Osteoblast (primary cell): Measurements from ENCODE around the gene PYGO1. TPM values are rescaled to one million over a fixed set of nuclear protein-coding genes. Genes with fewer than 3 reads are reported as not detected.

Experiments used
- DNase-seq: peaks from one replicate; pipeline ENCODE4 v3.0.0; 2011; ENCODE audit warnings: low spot score, mixed read lengths; ENCODE audit not compliant: insufficient read length; ENCODE audit errors: missing footprints
- H2AFZ ChIP-seq: 2 replicates; pipeline ENCODE4 v1.6.0; 2011; ENCODE audit warnings: mild to moderate bottlenecking, low read length
- H3K27ac ChIP-seq: 2 replicates; pipeline ENCODE4 v1.5.1; 2011; ENCODE audit warnings: mild to moderate bottlenecking, low read depth, low read length, moderate library complexity
- H3K27me3 ChIP-seq: 2 replicates; pipeline ENCODE4 v1.6.0; 2012; ENCODE audit warnings: mild to moderate bottlenecking, control low read depth, inconsistent platforms, low read length, moderate library complexity; ENCODE audit not compliant: insufficient read depth
- H3K36me3 ChIP-seq: 2 replicates; pipeline ENCODE4 v1.5.1; 2011; ENCODE audit warnings: mild to moderate bottlenecking, low read length, control low read depth, moderate library complexity; ENCODE audit not compliant: insufficient read depth
- H3K4me1 ChIP-seq: 2 replicates; pipeline ENCODE4 v1.5.1; 2011; ENCODE audit warnings: mild to moderate bottlenecking, low read length, control low read depth, moderate library complexity; ENCODE audit not compliant: insufficient read depth
- H3K4me2 ChIP-seq: 2 replicates; pipeline ENCODE4 v1.6.0; 2011; ENCODE audit warnings: mild to moderate bottlenecking, low read length; ENCODE audit not compliant: insufficient read depth
- H3K4me3 ChIP-seq: fragments of 200-600 bp; sonication (generic); 3 replicates; pipeline ENCODE4 v1.5.1; 2012; ENCODE audit warnings: mild to moderate bottlenecking, low read length, inconsistent platforms; ENCODE audit not compliant: insufficient read depth
- H3K79me2 ChIP-seq: 2 replicates; pipeline ENCODE4 v1.6.0; 2012; ENCODE audit warnings: mild to moderate bottlenecking, low read length, control low read depth, inconsistent platforms; ENCODE audit not compliant: insufficient read depth
- H3K9me3 ChIP-seq: 2 replicates; pipeline ENCODE4 v1.5.1; 2011; ENCODE audit warnings: low read depth, low read length, control low read depth
- H4K20me1 ChIP-seq: 2 replicates; pipeline ENCODE4 v1.6.0; 2012; ENCODE audit warnings: mild to moderate bottlenecking, low read length, control low read depth; ENCODE audit not compliant: insufficient read depth
- total RNA-seq: library from RNA; depleted of rRNA; stranded (reverse); fragments of >200 nt; gene quantifications from 2 replicates; pipeline ENCODE4 v1.2.3, GENCODE V29; 2012
- TF ChIP-seq, protein P1 (sequence below): IDR thresholded peaks from 2 replicates; pipeline ENCODE4 v1.5.1; 2011; ENCODE audit warnings: mild to moderate bottlenecking, low read depth, low read length, moderate library complexity; ENCODE audit errors: extremely low read depth

PYGO1 gene
- total RNA-seq, 1 donor = 15.6 TPM

DNA sequence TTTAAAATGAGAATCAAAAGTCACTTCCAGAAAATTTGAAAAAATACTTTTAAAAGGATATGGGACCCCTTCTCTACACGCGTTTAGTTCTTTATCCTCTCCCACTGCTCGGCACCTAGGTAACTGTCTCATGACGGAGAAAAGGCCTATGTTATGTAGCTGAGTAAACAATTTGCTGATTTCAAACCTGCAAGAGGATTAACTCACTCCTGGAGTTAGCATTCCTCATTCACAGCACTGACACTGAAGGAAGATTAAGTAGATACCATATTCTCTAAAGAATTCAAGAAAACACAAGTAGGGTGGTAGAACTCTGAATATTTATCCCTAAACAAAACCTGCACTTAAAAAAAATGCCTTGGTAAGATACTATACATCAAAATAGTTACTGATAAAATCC is 30.2 kb upstream of the PYGO1 start:
- no peak overlapping the region for H3K4me2 ChIP-seq
- no peaks in the 10 kb centered on the region for H3K79me2 ChIP-seq
- H2AFZ ChIP-seq = no peak overlapping the region
- no peaks in the 10 kb centered on the region for H3K36me3 ChIP-seq
- H4K20me1 ChIP-seq = no peaks in the 10 kb centered on the region
- no peak overlapping the region for H3K4me3 ChIP-seq
- no peaks in the 10 kb centered on the region for H3K4me1 ChIP-seq
- TF ChIP-seq, protein P1, sequence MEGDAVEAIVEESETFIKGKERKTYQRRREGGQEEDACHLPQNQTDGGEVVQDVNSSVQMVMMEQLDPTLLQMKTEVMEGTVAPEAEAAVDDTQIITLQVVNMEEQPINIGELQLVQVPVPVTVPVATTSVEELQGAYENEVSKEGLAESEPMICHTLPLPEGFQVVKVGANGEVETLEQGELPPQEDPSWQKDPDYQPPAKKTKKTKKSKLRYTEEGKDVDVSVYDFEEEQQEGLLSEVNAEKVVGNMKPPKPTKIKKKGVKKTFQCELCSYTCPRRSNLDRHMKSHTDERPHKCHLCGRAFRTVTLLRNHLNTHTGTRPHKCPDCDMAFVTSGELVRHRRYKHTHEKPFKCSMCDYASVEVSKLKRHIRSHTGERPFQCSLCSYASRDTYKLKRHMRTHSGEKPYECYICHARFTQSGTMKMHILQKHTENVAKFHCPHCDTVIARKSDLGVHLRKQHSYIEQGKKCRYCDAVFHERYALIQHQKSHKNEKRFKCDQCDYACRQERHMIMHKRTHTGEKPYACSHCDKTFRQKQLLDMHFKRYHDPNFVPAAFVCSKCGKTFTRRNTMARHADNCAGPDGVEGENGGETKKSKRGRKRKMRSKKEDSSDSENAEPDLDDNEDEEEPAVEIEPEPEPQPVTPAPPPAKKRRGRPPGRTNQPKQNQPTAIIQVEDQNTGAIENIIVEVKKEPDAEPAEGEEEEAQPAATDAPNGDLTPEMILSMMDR = no peak
- H3K27me3 ChIP-seq = no peaks in the 10 kb centered on the region
- no peak for DNase-seq
- no peak overlapping the region for H3K27ac ChIP-seq
- no peaks in the 10 kb centered on the region for H3K9me3 ChIP-seq

DNA sequence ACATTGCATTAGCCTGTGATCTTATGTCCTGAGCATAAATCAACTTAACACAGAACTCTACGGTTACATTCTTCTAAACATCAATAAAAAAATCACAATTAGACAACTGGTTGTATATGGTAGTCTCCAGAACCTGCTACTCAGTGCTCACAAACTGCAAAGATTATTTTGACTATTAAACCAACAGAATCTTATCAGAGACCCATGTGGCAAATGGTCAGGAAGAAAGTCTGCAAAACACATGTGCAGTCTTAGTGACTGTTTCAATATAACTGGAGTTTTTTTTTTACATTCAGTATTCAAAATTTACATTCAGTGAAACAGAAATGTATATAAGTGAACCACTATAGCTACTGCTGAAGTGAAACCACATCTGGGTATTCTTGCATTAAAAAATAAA is 27.3 kb upstream of the PYGO1 start:
- H3K4me3 ChIP-seq = no peak overlapping the region
- no peaks in the 10 kb centered on the region for H3K36me3 ChIP-seq
- no peak overlapping the region for H3K4me2 ChIP-seq
- H3K27me3 ChIP-seq = no peaks in the 10 kb centered on the region
- no peak for DNase-seq
- TF ChIP-seq, protein P1 = no peak
- H3K9me3 ChIP-seq = no peaks in the 10 kb centered on the region
- no peaks in the 10 kb centered on the region for H4K20me1 ChIP-seq
- no peak overlapping the region for H2AFZ ChIP-seq
- H3K79me2 ChIP-seq = no peaks in the 10 kb centered on the region
- no peaks in the 10 kb centered on the region for H3K4me1 ChIP-seq
- H3K27ac ChIP-seq = no peak overlapping the region

DNA sequence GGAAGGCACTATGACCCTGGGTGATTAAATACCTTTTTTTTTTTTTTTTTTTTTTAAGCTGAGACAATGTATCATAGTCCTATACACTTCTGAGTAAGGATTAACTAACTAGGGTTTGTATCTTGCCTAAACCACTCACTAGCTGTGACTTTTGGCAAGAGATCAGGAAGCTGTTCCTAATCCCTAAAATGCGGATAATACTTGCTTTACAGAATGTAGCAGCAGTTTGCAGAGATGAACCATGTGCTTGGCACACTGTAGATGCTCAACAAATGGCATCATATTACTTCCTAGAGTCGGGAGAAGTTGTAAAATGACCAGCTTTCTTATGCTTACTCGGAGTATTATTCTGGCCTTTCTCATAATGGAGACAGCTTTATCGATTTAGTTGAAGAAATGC is 25.6 kb upstream of the PYGO1 start:
- Histone ChIP-seq H3K27me3 (no peaks in the 10 kb centered on the region), H3K4me3 (no peak overlapping the region), H3K79me2 (no peaks in the 10 kb centered on the region), H3K4me2 (no peak overlapping the region), H3K4me1 (no peaks in the 10 kb centered on the region), H4K20me1 (no peaks in the 10 kb centered on the region), H3K9me3 (no peaks in the 10 kb centered on the region), H2AFZ (no peak overlapping the region), H3K36me3 (no peaks in the 10 kb centered on the region), H3K27ac (no peak overlapping the region)
- TF ChIP-seq, protein P1 = no peak
- DNase-seq = no peak

DNA sequence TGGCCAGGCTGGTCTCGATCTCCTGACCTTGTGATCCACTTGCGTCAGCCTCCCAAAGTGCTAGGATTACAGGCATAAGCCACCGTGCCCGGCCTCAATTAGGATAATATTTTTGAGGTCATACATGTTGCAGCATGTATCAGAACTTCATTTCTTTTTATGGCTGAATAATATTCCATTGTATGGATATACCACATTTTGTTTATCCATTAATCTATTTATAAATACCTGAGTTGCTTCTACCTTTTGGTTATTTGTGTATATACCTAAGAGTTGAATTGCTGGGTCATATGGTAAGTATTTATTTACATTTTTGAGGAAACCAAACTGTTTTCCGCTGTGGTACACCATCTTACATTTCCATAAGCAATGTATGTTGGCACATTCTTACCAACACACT is 18.1 kb upstream of the PYGO1 start:
- Histone ChIP-seq H3K4me2 (no peak overlapping the region), H3K27ac (no peak overlapping the region), H3K4me3 (no peak overlapping the region), H2AFZ (no peak overlapping the region), H3K27me3 (no peaks in the 10 kb centered on the region), H3K4me1 (no peaks in the 10 kb centered on the region), H3K36me3 (no peaks in the 10 kb centered on the region), H3K9me3 (no peaks in the 10 kb centered on the region), H4K20me1 (no peaks in the 10 kb centered on the region), H3K79me2 (no peaks in the 10 kb centered on the region)
- TF ChIP-seq, protein P1 = no peak
- no peak for DNase-seq
